ENCODE data around the gene BTBD8. TPM values are rescaled to one million over a fixed set of nuclear protein-coding genes. Genes with fewer than 3 reads are reported as not detected.
"Not testable (repeated sequence)": the region's sequence is repeated elsewhere in the genome, so short reads cannot be mapped to it uniquely, and the experiment has no call there.

Gene BTBD8
- total RNA-seq, 1 donor from 2014 or later, result 5.5 TPM

GRCh38 chr1:92066321-92066720 lies 13.8 kb upstream of the BTBD8 start:
- ATAC-seq (no peak), DNase-seq (no peak)
- Histone ChIP-seq H3K4me3 (no peak overlapping the region), H3K27ac (no peak overlapping the region), H3K4me1 (no peaks in the 10 kb centered on the region), H3K36me3 (no peaks in the 10 kb centered on the region), H3K27me3 (ENCODE audit: low read depth) (no peaks in the 10 kb centered on the region), H3K9me3 (no peaks in the 10 kb centered on the region)
- TF ChIP-seq CTCF (IDR thresholded peaks at IDR 0.05), result no peak
- intact Hi-C loops (cut with DNase I), result no loop called here

DNA sequence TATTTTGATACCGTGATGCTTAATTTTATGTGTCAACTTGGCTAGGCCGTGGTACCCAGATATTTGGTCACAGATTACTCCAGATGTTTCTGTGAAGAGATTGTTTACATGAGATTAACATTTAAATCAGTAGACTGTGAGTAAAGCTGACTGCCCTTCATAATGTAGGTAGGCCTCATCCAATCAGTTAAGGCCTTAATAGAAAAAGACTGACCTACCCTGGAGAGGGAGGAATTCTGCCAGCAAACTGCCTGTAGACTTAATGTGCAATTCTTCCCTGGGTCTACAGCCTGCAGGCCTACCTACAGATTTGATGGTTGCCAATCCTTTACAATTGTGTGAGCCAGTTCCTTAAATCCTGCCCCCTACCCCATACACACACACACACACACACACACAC lies 9.3 kb upstream of the BTBD8 start:
- no peak for DNase-seq
- no peak for ATAC-seq
- no peaks in the 10 kb centered on the region for H3K9me3 ChIP-seq
- H3K4me1 ChIP-seq, result no peaks in the 10 kb centered on the region
- H3K27me3 ChIP-seq (ENCODE audit: low read depth), result no peaks in the 10 kb centered on the region
- no peaks in the 10 kb centered on the region for H3K36me3 ChIP-seq
- intact Hi-C loops (cut with DNase I), result no loop called here
- no peak for TF ChIP-seq CTCF (IDR thresholded peaks at IDR 0.05)
- no peak overlapping the region for H3K4me3 ChIP-seq
- H3K27ac ChIP-seq, result no peak overlapping the region

GRCh38 chr1:92074446-92074845 lies 5.7 kb upstream of the BTBD8 start:
- ATAC-seq; DNase-seq; H3K4me3 ChIP-seq; H3K27ac ChIP-seq; intact Hi-C loops (cut with DNase I); H3K27me3 ChIP-seq (ENCODE audit: low read depth); H3K36me3 ChIP-seq; H3K4me1 ChIP-seq; H3K9me3 ChIP-seq: not testable (repeated sequence)

DNA sequence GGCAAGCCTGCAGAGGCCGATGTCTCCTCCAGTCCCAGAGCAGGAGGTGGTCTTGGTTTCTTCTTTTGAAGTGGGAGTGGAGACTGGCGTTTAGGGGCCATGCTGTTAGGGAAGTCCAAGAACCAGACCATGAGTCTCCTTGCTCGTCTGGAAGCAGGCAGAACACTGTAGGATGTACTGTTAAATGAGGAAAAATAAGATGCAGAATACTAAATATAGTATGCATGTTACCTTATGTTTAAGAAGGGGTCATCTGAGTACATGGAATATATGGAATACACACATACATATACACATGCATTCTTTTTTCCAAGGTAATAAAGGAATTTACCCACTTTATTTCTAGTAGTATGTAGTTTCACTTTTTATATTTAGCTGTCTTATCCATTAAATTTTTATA lies 4.8 kb upstream of the BTBD8 start, which contains the start of gene SETSIP:
Gene SETSIP, minus strand, starts transcription at position 101 of the 400 bp plus-strand sequence. Its CDS starts 0 bp downstream, at position 101.
- no peak for DNase-seq
- Histone ChIP-seq H3K4me1 (peaks cover 4% of the 10 kb centered on the region), H3K27ac (no peak within 1 kb of the TSS), H3K9me3 (no peaks in the 10 kb centered on the region), H3K4me3 (no peak within 1 kb of the TSS), H3K27me3 (ENCODE audit: low read depth) (no peaks in the 10 kb centered on the region), H3K36me3 (no peaks in the 10 kb centered on the region)
- TF ChIP-seq CTCF (IDR thresholded peaks at IDR 0.05), result no peak
- no peak for ATAC-seq
- intact Hi-C loops (cut with DNase I), result no loop called here

- no peaks in the 10 kb centered on the region for H3K36me3 ChIP-seq
Observed at GRCh38 chr1:92076363-92076762, 3.8 kb upstream of the BTBD8 start.

GRCh38 chr1:92078077-92078476 lies 2.1 kb upstream of the BTBD8 start:
- intact Hi-C loops (cut with DNase I); H3K36me3 ChIP-seq; H3K4me1 ChIP-seq; ATAC-seq; H3K4me3 ChIP-seq; H3K9me3 ChIP-seq; DNase-seq; H3K27me3 ChIP-seq (ENCODE audit: low read depth); H3K27ac ChIP-seq: not testable (repeated sequence)

More at GRCh38 chr1:92076363-92076762, 3.8 kb upstream of the BTBD8 start:
- no peak for TF ChIP-seq CTCF (IDR thresholded peaks at IDR 0.05)
- H3K4me3 ChIP-seq, result no peak overlapping the region
- DNase-seq (no peak), ATAC-seq (no peak)
- H3K27me3 ChIP-seq (ENCODE audit: low read depth), result no peaks in the 10 kb centered on the region
- no peaks in the 10 kb centered on the region for H3K9me3 ChIP-seq
- intact Hi-C loops (cut with DNase I), result no loop called here
- H3K4me1 ChIP-seq, result peaks cover 9% of the 10 kb centered on the region
- H3K27ac ChIP-seq, result no peak overlapping the region

- Histone ChIP-seq H3K36me3 (no peaks in the 10 kb centered on the region), H3K27ac (no peak overlapping the region), H3K9me3 (no peaks in the 10 kb centered on the region), H3K4me1 (peaks cover 9% of the 10 kb centered on the region), H3K4me3 (peak overlapping the region; percentile 91), H3K27me3 (ENCODE audit: low read depth) (no peaks in the 10 kb centered on the region)
- no peak for TF ChIP-seq CTCF (IDR thresholded peaks at IDR 0.05)
- ATAC-seq, result no peak
- intact Hi-C loops (cut with DNase I), result no loop called here
- DNase-seq, result no peak
Observed at GRCh38 chr1:92079441-92079840, 704 bp upstream of the BTBD8 start.

All from lower lobe of right lung (tissue), 2 donors.